Mesenchymal stem cell (in vitro differentiated cells and primary cell): ENCODE measurements around the gene ICOS.
"Not testable (repeated sequence)": the region's sequence is repeated elsewhere in the genome, so short reads cannot be mapped to it uniquely, and the experiment has no call there.

Experiments used
- DNase-seq: peaks from one replicate; pipeline ENCODE4 v3.0.0-alpha.2; 2013
- H2AFZ ChIP-seq: one replicate; pipeline ENCODE4 v1.6.1; 2013; ENCODE audit warnings: low read depth, mild to moderate bottlenecking, control low read depth, inconsistent platforms, low read length, moderate library complexity
- H2AK5ac ChIP-seq: 2 replicates; pipeline ENCODE4 v1.6.1; 2013; ENCODE audit warnings: low read length, moderate library complexity, mild to moderate bottlenecking, inconsistent platforms; ENCODE audit not compliant: severe bottlenecking
- H2BK120ac ChIP-seq: one replicate; pipeline ENCODE4 v1.6.1; 2013; ENCODE audit warnings: low read depth, mild to moderate bottlenecking, inconsistent platforms, low read length, moderate library complexity
- H2BK12ac ChIP-seq, 2 experiments: one replicate each; pipeline ENCODE4 v1.6.1; 2013; ENCODE audit warnings: inconsistent platforms in 2 of 2, low read length in 2 of 2, mild to moderate bottlenecking in 2 of 2, moderate library complexity in 2 of 2, control low read depth in 1 of 2
- H2BK15ac ChIP-seq: one replicate; pipeline ENCODE4 v1.6.1; 2013; ENCODE audit warnings: mild to moderate bottlenecking, low read depth, inconsistent platforms; ENCODE audit not compliant: poor library complexity, severe bottlenecking
- H2BK5ac ChIP-seq: 2 replicates; pipeline ENCODE4 v1.6.1; 2013; ENCODE audit warnings: low read depth, mild to moderate bottlenecking, low read length, control low read depth, inconsistent platforms; ENCODE audit not compliant: poor library complexity, severe bottlenecking
- H3K14ac ChIP-seq, 2 experiments: one replicate each; pipeline ENCODE4 v1.6.1; 2013; ENCODE audit warnings: inconsistent platforms in 2 of 2, low read length in 2 of 2, control low read depth in 1 of 2, mild to moderate bottlenecking in 1 of 2, moderate library complexity in 1 of 2
- H3K18ac ChIP-seq, 2 experiments: one replicate each; pipeline ENCODE4 v1.6.1; 2013; ENCODE audit warnings: inconsistent platforms in 2 of 2, low read length in 2 of 2, control low read depth in 1 of 2, low read depth in 1 of 2, mild to moderate bottlenecking in 1 of 2
- H3K23ac ChIP-seq, 2 experiments: one replicate each; pipeline ENCODE4 v1.6.1; 2013; ENCODE audit warnings: inconsistent platforms in 2 of 2, low read length in 2 of 2, mild to moderate bottlenecking in 2 of 2, moderate library complexity in 2 of 2, control low read depth in 1 of 2
- H3K27ac ChIP-seq: 2 replicates; pipeline ENCODE4 v1.5.1; 2013; ENCODE audit warnings: mild to moderate bottlenecking, moderate library complexity, low read length, control low read depth, inconsistent platforms; ENCODE audit not compliant: poor library complexity, severe bottlenecking
- H3K27me3 ChIP-seq, 2 experiments: 2 replicates each; pipeline versions ENCODE4 v1.6.1 to v1.7.0; 2013; ENCODE audit warnings: low read length in 2 of 2, mild to moderate bottlenecking in 2 of 2, moderate library complexity in 2 of 2, control low read depth in 1 of 2, inconsistent platforms in 1 of 2; ENCODE audit not compliant: control insufficient read depth in 1 of 2, insufficient read depth in 1 of 2
- H3K36me3 ChIP-seq, 2 experiments: 2 replicates each; pipeline versions ENCODE4 v1.6.1 to v1.7.0; 2013; ENCODE audit warnings: low read length in 2 of 2, control low read depth in 1 of 2, inconsistent platforms in 1 of 2, low read depth in 1 of 2, mild to moderate bottlenecking in 1 of 2; ENCODE audit not compliant: insufficient read depth in 2 of 2, control insufficient read depth in 1 of 2
- H3K4ac ChIP-seq, 2 experiments: one replicate each; pipeline ENCODE4 v1.6.1; 2013; ENCODE audit warnings: inconsistent platforms in 2 of 2, low read length in 2 of 2, mild to moderate bottlenecking in 2 of 2, moderate library complexity in 2 of 2, control low read depth in 1 of 2, low read depth in 1 of 2
- H3K4me1 ChIP-seq: 2 replicates; pipeline ENCODE4 v1.6.1; 2013; ENCODE audit warnings: low read depth, low read length, control low read depth; ENCODE audit not compliant: control insufficient read depth, insufficient read depth
- H3K4me2 ChIP-seq: 2 replicates; pipeline ENCODE4 v1.6.1; 2013; ENCODE audit warnings: low read length, mild to moderate bottlenecking, inconsistent platforms; ENCODE audit not compliant: poor library complexity, severe bottlenecking
- H3K4me3 ChIP-seq, 2 experiments: 2 replicates each; pipeline versions ENCODE4 v1.5.1 to v1.7.0; 2013; ENCODE audit warnings: low read length in 2 of 2, mild to moderate bottlenecking in 2 of 2, control low read depth in 1 of 2, low read depth in 1 of 2; ENCODE audit not compliant: insufficient read depth in 1 of 2
- H3K79me1 ChIP-seq: replicated peaks from 2 replicates; pipeline ENCODE4 v1.6.1; 2013; ENCODE audit warnings: mild to moderate bottlenecking, control low read depth, low read length, inconsistent platforms; ENCODE audit not compliant: poor library complexity, severe bottlenecking
- H3K9ac ChIP-seq: 2 replicates; pipeline ENCODE4 v1.7.0; 2013; ENCODE audit warnings: mild to moderate bottlenecking, low read length, moderate library complexity
- H3K9me3 ChIP-seq: 2 replicates; pipeline ENCODE4 v1.7.0; 2013; ENCODE audit warnings: mild to moderate bottlenecking, low read length; ENCODE audit not compliant: control insufficient read depth
- H4K8ac ChIP-seq: one replicate; pipeline ENCODE4 v1.6.1; 2013; ENCODE audit warnings: inconsistent platforms, mild to moderate bottlenecking, low read length, moderate library complexity
- H4K91ac ChIP-seq: one replicate; pipeline ENCODE4 v1.6.1; 2013; ENCODE audit warnings: mild to moderate bottlenecking, low read length, inconsistent platforms
- WGBS: methylation state at CpG from one replicate; pipeline ENCODE4 v1.1.7; 2013; ENCODE audit warnings: mixed read lengths; 5-methylcytosine and 5-hydroxymethylcytosine counted together

ICOS gene

GRCh38 chr2:203918839-203919238, 17.7 kb upstream of the ICOS start:
- 91% methylated on average over 3 of the region's 3 CpGs for WGBS

GRCh38 chr2:203925512-203926158, 10.9 kb upstream of the ICOS start:
- no peak overlapping the region for H2BK5ac ChIP-seq
- 100% methylated on average over 1 of the region's 3 CpGs for WGBS

More at GRCh38 chr2:203918839-203919238, 17.7 kb upstream of the ICOS start:
- no peak overlapping the region for H4K91ac ChIP-seq
- H3K79me1 ChIP-seq = no peaks in the 10 kb centered on the region
- no peak overlapping the region for H3K14ac ChIP-seq
- no peak overlapping the region for H3K27ac ChIP-seq
- no peak overlapping the region for H3K4me3 ChIP-seq
- H3K18ac ChIP-seq = no peak overlapping the region
- H3K4me1 ChIP-seq = peaks cover 3% of the 10 kb centered on the region
- H3K27me3 ChIP-seq = no peaks in the 10 kb centered on the region
- H2BK120ac ChIP-seq = no peak overlapping the region
- no peaks in the 10 kb centered on the region for H3K36me3 ChIP-seq
- no peaks in the 10 kb centered on the region for H3K9me3 ChIP-seq
- no peak overlapping the region for H3K9ac ChIP-seq
- no peak overlapping the region for H2AFZ ChIP-seq
- no peak overlapping the region for H2BK5ac ChIP-seq
- no peak overlapping the region for H3K4me2 ChIP-seq
- no peak for DNase-seq
- H4K8ac ChIP-seq = no peak overlapping the region
- no peak overlapping the region for H2AK5ac ChIP-seq
- no peak overlapping the region for H3K23ac ChIP-seq
- no peak overlapping the region for H2BK12ac ChIP-seq
- no peak overlapping the region for H2BK15ac ChIP-seq
- H3K4ac ChIP-seq = no peak overlapping the region

GRCh38 chr2:203928849-203929248, 7.7 kb upstream of the ICOS start:
- Histone ChIP-seq H4K8ac (no peak overlapping the region), H2BK12ac (no peak overlapping the region), H2BK15ac (no peak overlapping the region), H2AFZ (no peak overlapping the region), H3K4me3 (no peak overlapping the region), H2AK5ac (no peak overlapping the region), H3K4ac (no peak overlapping the region), H3K79me1 (no peaks in the 10 kb centered on the region), H3K27ac (no peak overlapping the region), H3K36me3 (no peaks in the 10 kb centered on the region), H3K4me1 (no peaks in the 10 kb centered on the region), H3K18ac (no peak overlapping the region), H3K9ac (no peak overlapping the region), H3K4me2 (no peak overlapping the region), H3K23ac (no peak overlapping the region), H3K9me3 (no peaks in the 10 kb centered on the region), H4K91ac (no peak overlapping the region), H2BK5ac (no peak overlapping the region), H3K27me3 (no peaks in the 10 kb centered on the region), H3K14ac (no peak overlapping the region), H2BK120ac (no peak overlapping the region)
- no peak for DNase-seq

More at GRCh38 chr2:203925512-203926158, 10.9 kb upstream of the ICOS start:
- Histone ChIP-seq H2AFZ (no peak overlapping the region), H3K18ac (no peak overlapping the region), H3K36me3 (no peaks in the 10 kb centered on the region), H3K27ac (no peak overlapping the region), H3K4me2 (no peak overlapping the region), H3K4me3 (no peak overlapping the region), H3K4ac (no peak overlapping the region), H2BK120ac (no peak overlapping the region), H3K27me3 (no peaks in the 10 kb centered on the region), H2BK12ac (no peak overlapping the region), H3K4me1 (no peaks in the 10 kb centered on the region), H4K8ac (no peak overlapping the region), H2AK5ac (no peak overlapping the region), H3K14ac (no peak overlapping the region), H3K9me3 (no peaks in the 10 kb centered on the region), H2BK15ac (no peak overlapping the region), H4K91ac (no peak overlapping the region), H3K79me1 (no peaks in the 10 kb centered on the region), H3K9ac (no peak overlapping the region), H3K23ac (no peak overlapping the region)
- no peak for DNase-seq

GRCh38 chr2:203931262-203931661, 5.3 kb upstream of the ICOS start:
- not testable (repeated sequence) for H3K79me1 ChIP-seq, H3K23ac ChIP-seq, H3K36me3 ChIP-seq, H4K91ac ChIP-seq, H3K18ac ChIP-seq, H3K9me3 ChIP-seq, H2BK5ac ChIP-seq, H2BK12ac ChIP-seq, H3K4ac ChIP-seq, H2AK5ac ChIP-seq, H3K27ac ChIP-seq, H3K27me3 ChIP-seq, H2BK120ac ChIP-seq, H3K9ac ChIP-seq, H3K4me3 ChIP-seq, H3K4me1 ChIP-seq, H2AFZ ChIP-seq, DNase-seq, H2BK15ac ChIP-seq, H4K8ac ChIP-seq, H3K4me2 ChIP-seq, H3K14ac ChIP-seq
- WGBS = 74% methylated on average over 3 of the region's 3 CpGs
